Measurements from ENCODE around the gene STARD7. TPM values are rescaled to one million over a fixed set of nuclear protein-coding genes. Genes with fewer than 3 reads are reported as not detected.

The STARD7 gene
- total RNA-seq, 2 donors from 2014 or later: 102 to 179 TPM

DNA sequence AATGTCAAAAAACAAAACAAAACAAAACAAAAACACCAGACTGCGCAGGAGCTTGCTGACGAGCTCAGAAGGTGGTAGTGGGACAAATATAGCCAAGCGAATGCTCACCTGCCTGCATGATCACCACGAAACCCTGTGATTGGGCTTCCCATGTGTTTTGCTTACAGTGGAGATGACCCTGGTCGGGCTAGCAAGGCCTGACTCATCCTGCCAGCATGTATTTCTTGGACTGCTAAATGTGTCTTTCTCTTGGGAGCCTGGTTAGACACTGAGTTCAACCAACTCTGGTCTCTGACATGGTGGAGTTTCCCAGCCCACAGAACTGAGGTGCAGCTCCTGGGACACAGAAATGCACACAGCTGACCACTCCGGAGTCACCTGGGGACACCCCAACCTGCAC is 32.7 kb downstream of the STARD7 start:
- Histone ChIP-seq H3K9me3 (no peaks in the 10 kb centered on the region), H3K9ac (ENCODE audit: low read depth in 2 of 2, low read length in 2 of 2) (no peak overlapping the region), H3K4me1 (no peaks in the 10 kb centered on the region), H3K27me3 (no peaks in the 10 kb centered on the region), H3K27ac (no peak overlapping the region), H3K36me3 (no peaks in the 10 kb centered on the region), H3K4me3 (no peak overlapping the region)
- DNase-seq: no peak
- TF ChIP-seq, protein P1, sequence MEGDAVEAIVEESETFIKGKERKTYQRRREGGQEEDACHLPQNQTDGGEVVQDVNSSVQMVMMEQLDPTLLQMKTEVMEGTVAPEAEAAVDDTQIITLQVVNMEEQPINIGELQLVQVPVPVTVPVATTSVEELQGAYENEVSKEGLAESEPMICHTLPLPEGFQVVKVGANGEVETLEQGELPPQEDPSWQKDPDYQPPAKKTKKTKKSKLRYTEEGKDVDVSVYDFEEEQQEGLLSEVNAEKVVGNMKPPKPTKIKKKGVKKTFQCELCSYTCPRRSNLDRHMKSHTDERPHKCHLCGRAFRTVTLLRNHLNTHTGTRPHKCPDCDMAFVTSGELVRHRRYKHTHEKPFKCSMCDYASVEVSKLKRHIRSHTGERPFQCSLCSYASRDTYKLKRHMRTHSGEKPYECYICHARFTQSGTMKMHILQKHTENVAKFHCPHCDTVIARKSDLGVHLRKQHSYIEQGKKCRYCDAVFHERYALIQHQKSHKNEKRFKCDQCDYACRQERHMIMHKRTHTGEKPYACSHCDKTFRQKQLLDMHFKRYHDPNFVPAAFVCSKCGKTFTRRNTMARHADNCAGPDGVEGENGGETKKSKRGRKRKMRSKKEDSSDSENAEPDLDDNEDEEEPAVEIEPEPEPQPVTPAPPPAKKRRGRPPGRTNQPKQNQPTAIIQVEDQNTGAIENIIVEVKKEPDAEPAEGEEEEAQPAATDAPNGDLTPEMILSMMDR (IDR thresholded peaks at IDR 0.05): no peak
- intact Hi-C loops (cut with DNase I): loop anchor here (10.0 kb wide), 1 partner anchor 171 kb away; no protein-coding TSS in a partner anchor

DNA sequence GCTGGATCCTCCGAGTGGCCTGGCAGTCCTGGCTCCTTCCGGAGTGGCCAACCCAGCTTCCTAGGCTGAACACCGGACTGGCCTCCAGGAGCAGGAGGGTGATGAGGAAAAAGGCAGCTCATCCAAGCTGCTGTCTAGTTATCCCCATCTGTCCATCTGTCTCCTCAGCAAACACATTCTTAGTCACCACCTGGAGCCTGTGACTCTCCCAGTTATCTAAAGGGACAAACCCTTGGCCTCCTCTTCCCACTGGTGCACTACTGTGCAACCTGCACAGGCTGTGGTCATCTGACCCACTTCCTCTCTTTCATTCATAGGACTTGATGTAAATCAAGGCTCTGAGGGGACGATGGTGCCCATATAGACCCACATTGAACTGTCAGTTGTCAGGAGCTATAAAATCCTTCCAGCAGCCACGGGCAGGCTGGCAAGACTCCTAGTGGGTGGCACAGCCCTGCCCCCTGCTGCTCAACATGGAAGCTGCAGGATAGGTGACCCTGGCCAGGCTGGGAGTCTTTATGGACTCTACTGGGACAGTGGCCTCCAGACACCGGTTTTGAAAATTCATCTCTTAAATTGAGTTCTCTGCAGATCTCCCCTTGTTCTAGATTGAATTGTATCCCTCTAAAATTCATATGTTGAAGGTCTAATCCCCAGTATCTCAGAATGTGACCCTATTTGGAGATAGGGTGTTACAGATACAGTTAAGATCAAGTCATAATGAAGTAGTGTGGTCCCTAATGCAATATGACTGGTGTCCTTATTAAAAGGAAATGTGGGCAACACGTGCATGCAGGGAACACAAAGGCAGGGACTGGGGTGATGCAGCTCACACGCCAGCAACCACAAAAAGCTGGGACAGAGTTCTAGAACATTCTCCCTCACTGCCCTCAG is 34.1 kb downstream of the STARD7 start:
- peak; percentile 86 for DNase-seq
- Histone ChIP-seq H3K27me3 (no peaks in the 10 kb centered on the region), H3K9me3 (no peaks in the 10 kb centered on the region), H3K36me3 (no peaks in the 10 kb centered on the region), H3K9ac (ENCODE audit: low read depth in 2 of 2, low read length in 2 of 2) (no peak overlapping the region), H3K4me3 (no peak overlapping the region), H3K4me1 (no peaks in the 10 kb centered on the region), H3K27ac (no peak overlapping the region)
- intact Hi-C loops (cut with DNase I): loop anchor here (10.0 kb wide), 1 partner anchor 170 kb away; no protein-coding TSS in a partner anchor
- TF ChIP-seq, protein P1 (IDR thresholded peaks at IDR 0.05): peak; percentile 95

DNA sequence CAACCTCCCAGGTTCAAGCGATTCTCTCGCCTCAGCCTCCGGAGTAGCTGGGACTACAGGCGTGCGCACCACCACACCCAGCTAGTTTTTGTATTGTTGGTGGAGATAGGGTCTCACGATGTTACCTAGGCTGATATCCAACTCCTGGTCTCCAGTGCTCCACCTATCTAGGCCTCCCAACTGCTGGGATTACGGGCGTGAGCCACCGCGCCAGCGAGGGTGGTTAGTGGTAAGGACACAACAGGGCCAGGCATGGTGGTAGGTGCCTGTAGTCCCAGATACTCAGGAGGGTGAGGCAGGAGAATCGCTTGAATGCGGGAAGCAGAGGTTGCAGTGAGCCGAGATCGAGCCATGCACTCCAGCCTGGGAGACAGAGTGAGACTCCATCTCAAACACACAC is 36.8 kb downstream of the STARD7 start:
- H3K27ac ChIP-seq: no peak overlapping the region
- no peaks in the 10 kb centered on the region for H3K36me3 ChIP-seq
- DNase-seq: no peak
- no peak overlapping the region for H3K4me3 ChIP-seq
- H3K9me3 ChIP-seq: no peaks in the 10 kb centered on the region
- no peaks in the 10 kb centered on the region for H3K4me1 ChIP-seq
- no peak overlapping the region for H3K9ac ChIP-seq (ENCODE audit: low read depth in 2 of 2, low read length in 2 of 2)
- intact Hi-C loops (cut with DNase I): loop anchor here (10.0 kb wide), 1 partner anchor 167 kb away; no protein-coding TSS in a partner anchor
- TF ChIP-seq, protein P1 (IDR thresholded peaks at IDR 0.05): no peak
- H3K27me3 ChIP-seq: no peaks in the 10 kb centered on the region

DNA sequence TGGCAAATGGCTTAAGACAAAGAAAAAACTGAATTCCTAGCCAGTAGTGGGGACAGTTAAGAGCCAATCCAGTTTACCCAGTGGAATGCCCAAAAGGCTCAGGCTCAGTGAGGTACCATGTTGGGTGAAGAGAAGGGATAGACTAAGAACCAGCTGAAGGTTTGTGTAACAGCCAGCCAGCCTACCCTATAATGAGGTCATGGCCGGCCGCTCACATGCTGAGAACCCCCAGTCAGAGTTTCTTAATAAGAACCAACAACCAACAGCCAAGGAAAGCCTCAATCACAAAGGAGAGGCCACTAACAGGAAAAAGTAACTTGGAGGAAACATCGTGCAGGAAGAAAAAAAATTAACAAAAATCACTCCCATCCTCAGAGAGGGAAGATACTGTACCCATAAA is 38.0 kb downstream of the STARD7 start:
- Histone ChIP-seq H3K27me3 (no peaks in the 10 kb centered on the region), H3K9ac (ENCODE audit: low read depth in 2 of 2, low read length in 2 of 2) (no peak overlapping the region), H3K36me3 (no peaks in the 10 kb centered on the region), H3K27ac (no peak overlapping the region), H3K4me1 (no peaks in the 10 kb centered on the region), H3K4me3 (no peak overlapping the region), H3K9me3 (no peaks in the 10 kb centered on the region)
- no peak for DNase-seq
- intact Hi-C loops (cut with DNase I): loop anchor here (10.0 kb wide), 1 partner anchor 166 kb away; no protein-coding TSS in a partner anchor
- TF ChIP-seq, protein P1 (IDR thresholded peaks at IDR 0.05): no peak

DNA sequence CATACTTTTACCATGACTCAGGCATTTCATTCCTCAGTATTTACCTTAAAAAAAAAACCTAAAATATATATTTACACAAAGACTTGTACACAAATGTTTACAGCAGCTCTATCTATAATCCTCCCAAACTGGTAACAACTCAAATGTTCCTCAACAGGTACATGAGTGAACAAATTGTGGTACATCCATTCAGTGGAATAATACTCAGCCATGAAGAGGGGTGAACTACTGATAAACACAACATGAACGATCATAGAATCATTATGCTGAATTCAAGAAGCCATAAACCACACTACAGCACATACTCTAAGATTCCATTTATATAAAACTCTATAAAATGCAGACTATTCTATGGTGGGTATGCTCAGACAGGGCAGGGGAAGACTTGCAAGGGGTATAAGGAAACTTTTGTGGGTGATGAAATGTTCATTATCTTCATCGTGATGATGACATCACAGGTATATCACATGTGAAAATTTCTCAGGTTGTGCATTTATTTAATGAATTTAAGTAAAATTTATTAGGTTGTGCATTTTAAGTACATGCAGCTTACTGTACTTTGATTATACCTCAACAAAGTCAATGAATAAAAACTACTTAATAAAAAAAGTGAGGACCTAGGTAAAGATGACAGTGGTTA is 38.6 kb downstream of the STARD7 start:
- Histone ChIP-seq H3K27ac (no peak overlapping the region), H3K9ac (ENCODE audit: low read depth in 2 of 2, low read length in 2 of 2) (no peak overlapping the region), H3K9me3 (no peaks in the 10 kb centered on the region), H3K4me1 (no peaks in the 10 kb centered on the region), H3K27me3 (no peaks in the 10 kb centered on the region), H3K36me3 (no peaks in the 10 kb centered on the region), H3K4me3 (no peak overlapping the region)
- intact Hi-C loops (cut with DNase I): loop anchor here (10.0 kb wide), 1 partner anchor 165 kb away; no protein-coding TSS in a partner anchor
- TF ChIP-seq, protein P1 (IDR thresholded peaks at IDR 0.05): no peak
- DNase-seq: no peak

Data from colonic mucosa (tissue), 4 donors.